Fibroblast of the conjunctiva (primary cell): Measurements from ENCODE around the gene PIK3C2B.

Experiments
- DNase-seq: peaks from one replicate; pipeline ENCODE4 v3.0.0-alpha.2; 2010; ENCODE audit warnings: low read depth

The PIK3C2B gene

GRCh38 chr1:204479387-204480136 lies 15.0 kb downstream of the PIK3C2B start:
- DNase-seq: no peak

- no peak for DNase-seq
Measured at GRCh38 chr1:204478921-204479320, 15.7 kb downstream of the PIK3C2B start.

- no peak for DNase-seq
Measured at GRCh38 chr1:204478172-204478899, 16.3 kb downstream of the PIK3C2B start.

- no peak for DNase-seq
Measured at GRCh38 chr1:204477036-204477740, 17.4 kb downstream of the PIK3C2B start.

- no peak for DNase-seq
Measured at GRCh38 chr1:204476563-204476962, 18.0 kb downstream of the PIK3C2B start.

GRCh38 chr1:204475656-204476432 lies 18.8 kb downstream of the PIK3C2B start:
- DNase-seq: no peak

GRCh38 chr1:204473400-204473965 lies 21.1 kb downstream of the PIK3C2B start:
- DNase-seq: no peak

GRCh38 chr1:204472660-204473059 lies 21.9 kb downstream of the PIK3C2B start:
- DNase-seq: no peak

- DNase-seq: no peak
Measured at GRCh38 chr1:204471687-204472086, 22.9 kb downstream of the PIK3C2B start.

GRCh38 chr1:204469304-204469703 lies 25.3 kb downstream of the PIK3C2B start:
- DNase-seq: no peak

- no peak for DNase-seq
Measured at GRCh38 chr1:204468766-204469302, 25.8 kb downstream of the PIK3C2B start.

GRCh38 chr1:204468206-204468605 lies 26.4 kb downstream of the PIK3C2B start:
- no peak for DNase-seq

- DNase-seq: no peak
Measured at GRCh38 chr1:204466416-204467405, 27.9 kb downstream of the PIK3C2B start.

GRCh38 chr1:204465546-204466415 lies 28.8 kb downstream of the PIK3C2B start:
- DNase-seq: no peak

- DNase-seq: no peak
Measured at GRCh38 chr1:204464701-204465100, 29.9 kb downstream of the PIK3C2B start.

GRCh38 chr1:204464187-204464631 lies 30.4 kb downstream of the PIK3C2B start:
- DNase-seq: no peak

GRCh38 chr1:204463125-204464060 lies 31.2 kb downstream of the PIK3C2B start:
- DNase-seq: no peak

- DNase-seq: no peak
Measured at GRCh38 chr1:204462229-204462561, 32.4 kb downstream of the PIK3C2B start.
